NK-92 (cell line): Measurements from ENCODE around the gene SMPD4.
"Not testable (repeated sequence)": the region's sequence is repeated elsewhere in the genome, so short reads cannot be mapped to it uniquely, and the experiment has no call there.

ENCODE experiments used
- DNase-seq: peaks from one replicate; lab custom pipeline; 2025; ENCODE audit not compliant: unreplicated experiment; lab: John Stamatoyannopoulos, UW

SMPD4 gene

GRCh38 chr2:130141645-130142370 is 39.6 kb downstream of the SMPD4 start:
- DNase-seq = not testable (repeated sequence)

- DNase-seq = not testable (repeated sequence)
Measured at GRCh38 chr2:130141002-130141401, 40.4 kb downstream of the SMPD4 start.

- not testable (repeated sequence) for DNase-seq
Measured at GRCh38 chr2:130140516-130140915, 40.9 kb downstream of the SMPD4 start.

- DNase-seq = not testable (repeated sequence)
Measured at GRCh38 chr2:130139331-130140280, 41.8 kb downstream of the SMPD4 start.

- not testable (repeated sequence) for DNase-seq
Measured at GRCh38 chr2:130138841-130139251, 42.6 kb downstream of the SMPD4 start.

- DNase-seq = not testable (repeated sequence)
Measured at GRCh38 chr2:130138326-130138725, 43.1 kb downstream of the SMPD4 start.

- not testable (repeated sequence) for DNase-seq
Measured at GRCh38 chr2:130137118-130137517, 44.3 kb downstream of the SMPD4 start.

GRCh38 chr2:130136546-130136945 is 44.9 kb downstream of the SMPD4 start:
- not testable (repeated sequence) for DNase-seq

GRCh38 chr2:130135692-130136541 is 45.5 kb downstream of the SMPD4 start:
- no peak for DNase-seq

- not testable (repeated sequence) for DNase-seq
Measured at GRCh38 chr2:130129120-130129829, 52.1 kb downstream of the SMPD4 start, which contains the start of gene POTEF. Gene POTEF (minus strand): TSS chr2:130129222. CDS start chr2:130120515, 8,707 bp downstream.

- not testable (repeated sequence) for DNase-seq
Measured at GRCh38 chr2:130128464-130128863, 52.9 kb downstream of the SMPD4 start.

GRCh38 chr2:130127726-130128125 is 53.7 kb downstream of the SMPD4 start:
- DNase-seq = not testable (repeated sequence)

- not testable (repeated sequence) for DNase-seq
Measured at GRCh38 chr2:130120924-130121323, 60.5 kb downstream of the SMPD4 start.

- DNase-seq = not testable (repeated sequence)
Measured at GRCh38 chr2:130102597-130103363, 78.6 kb downstream of the SMPD4 start.
